ENCODE measurements around the gene PRKRA. TPM values are rescaled to one million over a fixed set of nuclear protein-coding genes. Genes with fewer than 3 reads are reported as not detected.

PRKRA gene
- total and polyA plus RNA-seq, 2 donors (not counting 3 experiments of a cell fraction or from before 2014, with no cell fraction given) = 31.0 to 46.6 TPM

DNA sequence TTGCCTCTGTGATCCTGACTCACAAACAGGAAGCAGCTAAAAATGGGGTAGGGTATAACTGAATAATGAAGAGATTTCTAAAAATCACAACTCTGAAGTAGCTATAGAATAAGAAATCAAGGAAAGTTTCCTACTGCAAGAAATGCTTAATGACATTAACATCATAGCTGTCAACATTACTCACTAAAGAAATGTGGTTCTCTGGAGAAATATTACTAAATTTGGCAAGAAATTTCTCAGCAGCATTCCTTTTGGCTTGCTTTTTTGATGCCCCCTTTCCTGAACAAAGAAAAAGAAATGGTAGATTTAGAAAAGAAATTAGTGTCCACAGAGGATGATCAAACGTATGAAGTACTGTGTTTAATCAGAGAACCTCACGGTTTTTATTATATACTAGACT is 9.5 kb downstream of the PRKRA start:
- no TSS peak for BruUV-seq (replicated peaks)
- Histone ChIP-seq H3K9ac (replicated peaks; ENCODE audit: extremely low read depth, insufficient read depth, low read length) (no peak overlapping the region), H3K36me3 (ENCODE audit: control insufficient read depth in 2 of 2, extremely low read depth in 1 of 2, insufficient read depth in 2 of 2, low read length in 2 of 2) (peaks cover 19 to 20% of the 10 kb centered on the region in 2 experiments), H2AFZ (ENCODE audit: low read depth, low read length) (no peak overlapping the region), H3K9me1 (replicated peaks; ENCODE audit: control insufficient read depth, extremely low read depth, insufficient read depth, low read length) (no peaks in the 10 kb centered on the region), H3K27ac (ENCODE audit: insufficient read depth, low read depth, low read length) (no peak overlapping the region), H3K79me2 (ENCODE audit: control insufficient read depth, insufficient read depth, low read length) (no peaks in the 10 kb centered on the region), H3K4me1 (ENCODE audit: control insufficient read depth, extremely low read depth, insufficient read depth, low read length) (no peaks in the 10 kb centered on the region), H3K9me3 (replicated peaks; ENCODE audit: control insufficient read depth, insufficient read depth, low read length) (no peaks in the 10 kb centered on the region), H3K4me3 (replicated peaks in 1 of 3; ENCODE audit: insufficient read depth in 1 of 3, low read depth in 1 of 3, low read length in 3 of 3) (no peak overlapping the region), H3K27me3 (ENCODE audit: control insufficient read depth in 2 of 2, insufficient read depth in 2 of 2, low read length in 2 of 2) (no peaks in the 10 kb centered on the region), H4K20me1 (replicated peaks; ENCODE audit: control insufficient read depth, extremely low read depth, insufficient read depth, low read length) (no peaks in the 10 kb centered on the region), H3K4me2 (ENCODE audit: insufficient read depth, low read length) (no peak overlapping the region)
- CTCF ChIA-PET = interaction anchor here (0.6 to 2.0 kb wide), 4 partner anchors 10 to 312 kb away, joined by 3 to 6 read pairs (median 5); no protein-coding TSS in a partner anchor
- TF ChIP-seq POLR2A (IDR thresholded peaks at IDR 0.05; ENCODE audit: low read depth, low read length) = no peak
- no peak for TF ChIP-seq JUN (IDR thresholded peaks at IDR 0.05; ENCODE audit: borderline replicate concordance, insufficient read depth, insufficient read length, low read depth)
- no peak for TF ChIP-seq EZH2 (IDR thresholded peaks at IDR 0.05; ENCODE audit: borderline replicate concordance, low read depth, low read length, severe bottlenecking)
- TF ChIP-seq POLR2AphosphoS5 (IDR thresholded peaks at IDR 0.05; ENCODE audit: insufficient read depth, low read depth, low read length) = no peak
- TF ChIP-seq MYC (IDR thresholded peaks at IDR 0.05; ENCODE audit: low read depth, low read length) = no peak
- no peak for TF ChIP-seq FOS (IDR thresholded peaks at IDR 0.05; ENCODE audit: borderline replicate concordance, insufficient read depth, low read length)
- TF ChIP-seq GATA2 (IDR thresholded peaks at IDR 0.05; ENCODE audit: insufficient read depth, insufficient read length, low read depth, low read length) = no peak
- TF ChIP-seq, protein P1, sequence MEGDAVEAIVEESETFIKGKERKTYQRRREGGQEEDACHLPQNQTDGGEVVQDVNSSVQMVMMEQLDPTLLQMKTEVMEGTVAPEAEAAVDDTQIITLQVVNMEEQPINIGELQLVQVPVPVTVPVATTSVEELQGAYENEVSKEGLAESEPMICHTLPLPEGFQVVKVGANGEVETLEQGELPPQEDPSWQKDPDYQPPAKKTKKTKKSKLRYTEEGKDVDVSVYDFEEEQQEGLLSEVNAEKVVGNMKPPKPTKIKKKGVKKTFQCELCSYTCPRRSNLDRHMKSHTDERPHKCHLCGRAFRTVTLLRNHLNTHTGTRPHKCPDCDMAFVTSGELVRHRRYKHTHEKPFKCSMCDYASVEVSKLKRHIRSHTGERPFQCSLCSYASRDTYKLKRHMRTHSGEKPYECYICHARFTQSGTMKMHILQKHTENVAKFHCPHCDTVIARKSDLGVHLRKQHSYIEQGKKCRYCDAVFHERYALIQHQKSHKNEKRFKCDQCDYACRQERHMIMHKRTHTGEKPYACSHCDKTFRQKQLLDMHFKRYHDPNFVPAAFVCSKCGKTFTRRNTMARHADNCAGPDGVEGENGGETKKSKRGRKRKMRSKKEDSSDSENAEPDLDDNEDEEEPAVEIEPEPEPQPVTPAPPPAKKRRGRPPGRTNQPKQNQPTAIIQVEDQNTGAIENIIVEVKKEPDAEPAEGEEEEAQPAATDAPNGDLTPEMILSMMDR (IDR thresholded peaks at IDR 0.05; ENCODE audit: extremely low read depth in 1 of 2, insufficient read depth in 1 of 2, low read depth in 1 of 2, low read length in 2 of 2) = no peak
- TF ChIP-seq MAX (IDR thresholded peaks at IDR 0.05; ENCODE audit: insufficient read depth, insufficient read length) = no peak
- intact Hi-C loops (cut with micrococcal nuclease) = no loop called here
- FAIRE-seq = no peak
- POLR2A ChIA-PET = interaction anchor here (0.6 to 1.4 kb wide), 3 partner anchors 10 to 83 kb away, joined by 3 to 5 read pairs (median 4); partner anchors contain the start of genes PJVK and PRKRA
- dilution Hi-C loops (cut with MboI; ENCODE audit: extremely low pct_ligation_motif_present, low sequenced_read_pairs) = loop anchor here (25.0 kb wide), 1 partner anchor 304 kb away; no protein-coding TSS in a partner anchor
- no peak for DNase-seq (ENCODE audit: low read depth, low spot score)

Data from endothelial cell of umbilical vein (primary cell).